Hepatocyte (in vitro differentiated cells): Measurements from ENCODE around the gene ALPG. TPM values are rescaled to one million over a fixed set of nuclear protein-coding genes. Genes with fewer than 3 reads are reported as not detected.
"Not testable (repeated sequence)": the region's sequence is repeated elsewhere in the genome, so short reads cannot be mapped to it uniquely, and the experiment has no call there.

Experiments used
- DNase-seq: peaks from one replicate; pipeline ENCODE4 v3.0.0-alpha.2; 2016; ENCODE audit warnings: low spot score
- H2AFZ ChIP-seq: fragments of 200-600 bp; sonication (generic); 2 replicates; pipeline ENCODE4 v1.6.0; 2016; ENCODE audit warnings: antibody characterized with exemption, mild to moderate bottlenecking
- H3K27ac ChIP-seq: fragments of 200-600 bp; sonication (generic); 2 replicates; pipeline ENCODE4 v1.5.1; 2016; ENCODE audit warnings: mild to moderate bottlenecking
- H3K27me3 ChIP-seq: fragments of 200-600 bp; sonication (generic); 2 replicates; pipeline ENCODE4 v1.6.1; 2016
- H3K36me3 ChIP-seq: fragments of 200-600 bp; sonication (generic); replicated peaks from 2 replicates; pipeline ENCODE4 v1.5.1; 2016; ENCODE audit warnings: low read depth; ENCODE audit not compliant: insufficient read depth
- H3K4me1 ChIP-seq: fragments of 200-600 bp; sonication (generic); 2 replicates; pipeline ENCODE4 v1.5.1; 2016; ENCODE audit warnings: mild to moderate bottlenecking, moderate library complexity; ENCODE audit not compliant: insufficient read depth
- H3K4me2 ChIP-seq: fragments of 200-600 bp; sonication (generic); 2 replicates; pipeline ENCODE4 v1.6.0; 2016
- H3K4me3 ChIP-seq: fragments of 200-600 bp; sonication (generic); 2 replicates; pipeline ENCODE4 v1.5.1; 2016; ENCODE audit warnings: mild to moderate bottlenecking
- H3K79me2 ChIP-seq: fragments of 200-600 bp; sonication (generic); 2 replicates; pipeline ENCODE4 v1.6.0; 2017; ENCODE audit warnings: mild to moderate bottlenecking
- H3K9me2 ChIP-seq: fragments of 200-600 bp; sonication (generic); replicated peaks from 2 replicates; pipeline ENCODE4 v1.6.0; 2017; ENCODE audit warnings: mild to moderate bottlenecking; ENCODE audit not compliant: insufficient read depth
- H3K9me3 ChIP-seq: fragments of 200-600 bp; sonication (generic); 2 replicates; pipeline ENCODE4 v1.5.1; 2016; ENCODE audit warnings: low read depth, mild to moderate bottlenecking
- H4K20me1 ChIP-seq: fragments of 200-600 bp; sonication (generic); 2 replicates; pipeline ENCODE4 v1.6.0; 2016; ENCODE audit warnings: mild to moderate bottlenecking; ENCODE audit not compliant: insufficient read depth, poor library complexity, severe bottlenecking
- EZH2 ChIP-seq: fragments of 200-600 bp; sonication (generic); IDR thresholded peaks from 2 replicates; pipeline ENCODE4 v1.6.1; 2016; ENCODE audit warnings: antibody characterized with exemption, mild to moderate bottlenecking, borderline replicate concordance
- EZH2phosphoT487 ChIP-seq: fragments of 200-600 bp; sonication (generic); IDR thresholded peaks from one replicate; pipeline ENCODE4 v1.6.1; 2018; ENCODE audit warnings: antibody characterized with exemption, mild to moderate bottlenecking, low read depth, moderate library complexity; ENCODE audit not compliant: unreplicated experiment, severe bottlenecking
- WGBS: methylation state at CpG from one replicate; pipeline ENCODE4 v1.1.6; 2016; ENCODE audit warnings: low lambda C conversion rate; ENCODE audit errors: missing lambda C conversion rate; 5-methylcytosine and 5-hydroxymethylcytosine counted together
- polyA plus RNA-seq: library from polyadenylated mRNA; unstranded; fragments of >200 nt; fragmentation: Nextera tagmentation; extraction: Ambion mirVana; gene quantifications from 2 replicates; pipeline ENCODE4 v1.2.1, GENCODE V29; 2016
- total RNA-seq: library from RNA; depleted of rRNA; stranded (reverse); fragments of >200 nt; gene quantifications from 2 replicates; pipeline ENCODE4 v1.2.3, GENCODE V29; 2014
- TF ChIP-seq, protein P1 (sequence below): fragments of 200-600 bp; sonication (generic); IDR thresholded peaks from 2 replicates; pipeline ENCODE4 v1.5.1; 2016; ENCODE audit warnings: antibody characterized with exemption, mild to moderate bottlenecking; ENCODE audit not compliant: poor library complexity

The ALPG gene
- total and polyA plus RNA-seq, 2 experiments from 2014 or later = 0.08 to 1.5 TPM

GRCh38 chr2:232444409-232445148, 37.9 kb downstream of the ALPG start:
- no peak for TF ChIP-seq EZH2phosphoT487
- TF ChIP-seq, protein P1, sequence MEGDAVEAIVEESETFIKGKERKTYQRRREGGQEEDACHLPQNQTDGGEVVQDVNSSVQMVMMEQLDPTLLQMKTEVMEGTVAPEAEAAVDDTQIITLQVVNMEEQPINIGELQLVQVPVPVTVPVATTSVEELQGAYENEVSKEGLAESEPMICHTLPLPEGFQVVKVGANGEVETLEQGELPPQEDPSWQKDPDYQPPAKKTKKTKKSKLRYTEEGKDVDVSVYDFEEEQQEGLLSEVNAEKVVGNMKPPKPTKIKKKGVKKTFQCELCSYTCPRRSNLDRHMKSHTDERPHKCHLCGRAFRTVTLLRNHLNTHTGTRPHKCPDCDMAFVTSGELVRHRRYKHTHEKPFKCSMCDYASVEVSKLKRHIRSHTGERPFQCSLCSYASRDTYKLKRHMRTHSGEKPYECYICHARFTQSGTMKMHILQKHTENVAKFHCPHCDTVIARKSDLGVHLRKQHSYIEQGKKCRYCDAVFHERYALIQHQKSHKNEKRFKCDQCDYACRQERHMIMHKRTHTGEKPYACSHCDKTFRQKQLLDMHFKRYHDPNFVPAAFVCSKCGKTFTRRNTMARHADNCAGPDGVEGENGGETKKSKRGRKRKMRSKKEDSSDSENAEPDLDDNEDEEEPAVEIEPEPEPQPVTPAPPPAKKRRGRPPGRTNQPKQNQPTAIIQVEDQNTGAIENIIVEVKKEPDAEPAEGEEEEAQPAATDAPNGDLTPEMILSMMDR = peak; percentile 45
- Histone ChIP-seq H2AFZ (no peak overlapping the region), H3K4me2 (no peak overlapping the region), H3K27ac (no peak overlapping the region), H3K9me3 (no peaks in the 10 kb centered on the region), H3K4me1 (no peaks in the 10 kb centered on the region), H4K20me1 (no peaks in the 10 kb centered on the region), H3K9me2 (no peaks in the 10 kb centered on the region), H3K79me2 (no peaks in the 10 kb centered on the region), H3K36me3 (no peaks in the 10 kb centered on the region), H3K27me3 (no peaks in the 10 kb centered on the region), H3K4me3 (no peak overlapping the region)
- WGBS = 81% methylated on average over 21 of the region's 21 CpGs
- DNase-seq = peak; percentile 69

DNA sequence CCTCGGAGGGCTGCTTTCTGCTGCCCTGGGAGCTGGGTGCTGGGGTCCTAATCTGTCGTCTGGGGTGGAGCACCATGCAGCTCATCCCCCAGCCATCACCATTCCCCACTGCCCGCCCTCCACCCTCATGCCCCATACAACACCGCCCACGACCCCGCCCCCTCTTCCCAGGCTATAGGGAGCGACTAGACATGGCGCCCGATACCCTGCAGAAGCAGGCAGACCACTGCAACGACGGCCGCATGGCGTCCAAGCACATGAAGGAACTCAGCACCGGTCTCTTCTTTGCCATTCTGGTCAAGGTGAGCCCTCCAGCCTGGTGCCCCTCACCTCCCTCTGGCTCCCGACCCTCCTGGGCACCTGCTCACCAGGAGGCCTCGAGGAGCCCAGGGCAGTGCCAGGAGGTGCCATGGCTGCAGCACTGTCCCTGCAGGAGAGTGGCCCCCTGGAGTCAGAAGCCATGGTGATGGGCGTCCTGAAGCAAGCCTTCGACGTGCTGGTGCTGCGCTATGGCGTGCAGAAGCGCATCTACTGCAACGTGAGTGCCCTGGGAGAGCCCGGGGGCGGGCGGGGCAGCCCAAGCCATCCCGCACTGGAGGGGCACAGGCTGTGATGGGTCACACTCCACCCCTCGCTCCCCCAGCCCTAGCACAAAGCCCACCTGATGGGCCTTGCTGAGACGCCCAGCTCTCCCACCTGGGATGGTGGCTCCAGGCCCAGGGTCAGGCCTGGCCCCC, 38.7 kb downstream of the ALPG start:
- DNase-seq = peak; percentile 2
- not testable (repeated sequence) for H3K79me2 ChIP-seq, H3K27me3 ChIP-seq, H2AFZ ChIP-seq, H3K9me2 ChIP-seq, H3K4me3 ChIP-seq, H3K27ac ChIP-seq, H3K4me1 ChIP-seq, H3K9me3 ChIP-seq, H3K4me2 ChIP-seq, H4K20me1 ChIP-seq, H3K36me3 ChIP-seq
- WGBS = 93% methylated on average over 12 of the region's 29 CpGs

DNA sequence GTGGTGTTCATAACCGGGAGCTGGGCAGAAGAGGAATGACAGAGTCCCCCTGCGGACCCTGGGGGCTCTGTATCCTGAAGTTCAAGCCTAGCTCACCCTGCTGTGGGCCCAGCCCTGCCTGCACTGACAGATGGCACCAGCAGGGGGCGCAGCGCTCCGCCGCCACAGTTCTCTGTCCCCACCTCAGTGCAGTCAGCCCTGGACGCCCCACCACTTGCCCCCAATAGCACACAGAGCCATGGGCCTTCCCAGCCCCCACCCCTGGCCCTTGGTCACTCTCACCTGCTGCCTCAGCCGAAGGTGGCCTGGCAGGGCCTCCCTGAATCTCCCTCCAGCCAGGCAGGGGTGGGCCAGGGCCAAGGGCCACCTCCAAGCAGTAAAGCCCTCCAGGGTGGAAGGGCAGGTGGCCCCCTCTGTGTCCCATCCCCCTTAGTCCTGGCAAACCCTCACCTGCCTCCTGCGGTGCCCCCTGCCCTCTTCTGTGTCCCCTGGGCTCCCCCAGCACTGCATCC, 39.7 kb downstream of the ALPG start:
- H3K27me3 ChIP-seq, H3K4me1 ChIP-seq, H4K20me1 ChIP-seq, H3K79me2 ChIP-seq, H3K36me3 ChIP-seq, H3K9me2 ChIP-seq, H2AFZ ChIP-seq, DNase-seq, H3K4me3 ChIP-seq, H3K4me2 ChIP-seq, H3K27ac ChIP-seq, H3K9me3 ChIP-seq: not testable (repeated sequence)
- 53% methylated on average over 3 of the region's 9 CpGs for WGBS

DNA sequence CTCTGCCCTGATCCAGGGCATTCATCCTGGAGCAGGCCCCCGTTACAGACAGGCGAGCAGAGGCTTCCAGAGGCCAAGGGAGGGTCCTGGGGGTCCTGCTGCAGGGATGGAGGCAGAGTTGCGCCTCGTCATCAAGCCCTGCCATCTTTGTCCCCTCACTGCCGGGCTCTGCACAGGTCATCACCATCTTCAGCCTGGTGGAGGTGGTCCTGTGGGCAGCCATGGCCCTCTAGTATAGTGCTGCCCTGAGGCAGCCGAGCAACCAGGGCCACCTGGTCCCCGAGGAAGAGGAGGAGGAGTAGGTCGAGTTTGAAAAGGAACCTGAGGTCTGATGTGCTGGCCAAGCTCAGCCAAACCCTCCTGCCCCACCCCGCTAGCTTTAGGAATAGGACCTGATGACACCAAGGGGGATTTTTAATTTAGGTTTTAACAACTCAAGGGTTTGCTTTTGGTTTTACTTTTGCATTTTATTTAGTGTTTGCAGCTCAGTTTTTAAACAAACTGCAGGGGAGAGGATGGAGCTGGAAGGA, 40.5 kb downstream of the ALPG start:
- Histone ChIP-seq H4K20me1 (no peaks in the 10 kb centered on the region), H3K27ac (no peak overlapping the region)
- TF ChIP-seq, protein P1 = no peak
- TF ChIP-seq EZH2 (no peak), EZH2phosphoT487 (no peak)

More for the DNA sequence above, 40.5 kb downstream of the ALPG start:
- H3K36me3 ChIP-seq = no peaks in the 10 kb centered on the region
- H3K4me1 ChIP-seq = no peaks in the 10 kb centered on the region
- no peaks in the 10 kb centered on the region for H3K79me2 ChIP-seq
- DNase-seq = no peak
- no peak overlapping the region for H3K4me3 ChIP-seq
- H2AFZ ChIP-seq = no peak overlapping the region
- whole genome bisulfite sequencing = 93% methylated on average over 9 of the region's 9 CpGs
- H3K4me2 ChIP-seq = no peak overlapping the region
- no peaks in the 10 kb centered on the region for H3K9me2 ChIP-seq
- H3K27me3 ChIP-seq = no peaks in the 10 kb centered on the region
- H3K9me3 ChIP-seq = no peaks in the 10 kb centered on the region
